Osteocyte (in vitro differentiated cells): ENCODE measurements around the gene SENP1. TPM values are rescaled to one million over a fixed set of nuclear protein-coding genes. Genes with fewer than 3 reads are reported as not detected.
A peak's percentile ranks its signal among the peaks of the same experiment; 100 is the strongest.

Source experiments
- DNase-seq: peaks from one replicate; pipeline ENCODE4 v3.0.0; 2021; ENCODE audit warnings: mixed read lengths; ENCODE audit not compliant: unreplicated experiment; ENCODE audit errors: extremely low spot score
- H3K27ac Mint-ChIP-seq: one replicate; pipeline ENCODE4 v1.8.0; 2021; ENCODE audit warnings: mild to moderate bottlenecking, mixed read lengths; ENCODE audit not compliant: unreplicated experiment
- H3K27me3 Mint-ChIP-seq: one replicate; pipeline ENCODE4 v1.8.0; 2021; ENCODE audit warnings: mixed read lengths; ENCODE audit not compliant: unreplicated experiment
- H3K36me3 Mint-ChIP-seq: one replicate; pipeline ENCODE4 v1.8.0; 2021; ENCODE audit warnings: mixed read lengths; ENCODE audit not compliant: unreplicated experiment
- H3K4me1 Mint-ChIP-seq: one replicate; pipeline ENCODE4 v1.8.0; 2021; ENCODE audit warnings: mixed read lengths; ENCODE audit not compliant: unreplicated experiment
- H3K4me3 Mint-ChIP-seq: one replicate; pipeline ENCODE4 v1.8.0; 2021; ENCODE audit warnings: mild to moderate bottlenecking, moderate library complexity, mixed read lengths; ENCODE audit not compliant: unreplicated experiment
- H3K9me3 Mint-ChIP-seq: one replicate; pipeline ENCODE4 v1.8.0; 2021; ENCODE audit warnings: mixed read lengths; ENCODE audit not compliant: unreplicated experiment
- total RNA-seq: library from RNA; stranded (reverse); gene quantifications from 2 replicates; pipeline ENCODE4 v1.2.1, GENCODE V29; 2021
- TF ChIP-seq, protein P1 (sequence below): fragments of 200-600 bp; sonication (generic); IDR thresholded peaks from 2 replicates; pipeline ENCODE4 v1.5.0; 2021; ENCODE audit warnings: antibody characterized with exemption, mild to moderate bottlenecking, moderate library complexity

Gene SENP1
- total RNA-seq, 1 donor from 2014 or later = 25.6 TPM

DNA sequence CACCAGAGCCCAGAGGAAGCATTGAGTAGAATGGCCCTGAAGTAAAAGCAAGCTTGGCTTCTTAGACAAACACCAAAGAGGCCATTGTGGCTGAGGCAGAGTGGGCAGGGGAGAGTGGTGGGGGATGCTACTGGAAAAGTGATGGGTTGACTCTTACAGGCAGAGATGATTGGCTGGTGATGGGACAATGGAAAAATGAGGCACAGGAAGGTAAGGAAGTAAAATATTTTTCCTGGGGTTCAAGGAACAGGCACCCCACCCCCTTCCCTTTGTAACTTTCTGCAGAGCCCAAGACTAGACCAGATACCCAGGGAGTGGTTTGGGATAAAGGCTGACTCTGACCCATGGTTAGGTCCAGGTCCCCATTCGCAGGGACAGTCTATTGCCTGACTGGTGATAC lies 66.7 kb downstream of the SENP1 start:
- no peak overlapping the region for H3K4me3 Mint-ChIP-seq
- peaks cover 4% of the 10 kb centered on the region for H3K36me3 Mint-ChIP-seq
- TF ChIP-seq, protein P1, sequence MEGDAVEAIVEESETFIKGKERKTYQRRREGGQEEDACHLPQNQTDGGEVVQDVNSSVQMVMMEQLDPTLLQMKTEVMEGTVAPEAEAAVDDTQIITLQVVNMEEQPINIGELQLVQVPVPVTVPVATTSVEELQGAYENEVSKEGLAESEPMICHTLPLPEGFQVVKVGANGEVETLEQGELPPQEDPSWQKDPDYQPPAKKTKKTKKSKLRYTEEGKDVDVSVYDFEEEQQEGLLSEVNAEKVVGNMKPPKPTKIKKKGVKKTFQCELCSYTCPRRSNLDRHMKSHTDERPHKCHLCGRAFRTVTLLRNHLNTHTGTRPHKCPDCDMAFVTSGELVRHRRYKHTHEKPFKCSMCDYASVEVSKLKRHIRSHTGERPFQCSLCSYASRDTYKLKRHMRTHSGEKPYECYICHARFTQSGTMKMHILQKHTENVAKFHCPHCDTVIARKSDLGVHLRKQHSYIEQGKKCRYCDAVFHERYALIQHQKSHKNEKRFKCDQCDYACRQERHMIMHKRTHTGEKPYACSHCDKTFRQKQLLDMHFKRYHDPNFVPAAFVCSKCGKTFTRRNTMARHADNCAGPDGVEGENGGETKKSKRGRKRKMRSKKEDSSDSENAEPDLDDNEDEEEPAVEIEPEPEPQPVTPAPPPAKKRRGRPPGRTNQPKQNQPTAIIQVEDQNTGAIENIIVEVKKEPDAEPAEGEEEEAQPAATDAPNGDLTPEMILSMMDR = no peak
- H3K27me3 Mint-ChIP-seq = no peaks in the 10 kb centered on the region
- H3K9me3 Mint-ChIP-seq = no peaks in the 10 kb centered on the region
- no peak overlapping the region for H3K27ac Mint-ChIP-seq
- DNase-seq = no peak
- peaks cover 15% of the 10 kb centered on the region for H3K4me1 Mint-ChIP-seq

DNA sequence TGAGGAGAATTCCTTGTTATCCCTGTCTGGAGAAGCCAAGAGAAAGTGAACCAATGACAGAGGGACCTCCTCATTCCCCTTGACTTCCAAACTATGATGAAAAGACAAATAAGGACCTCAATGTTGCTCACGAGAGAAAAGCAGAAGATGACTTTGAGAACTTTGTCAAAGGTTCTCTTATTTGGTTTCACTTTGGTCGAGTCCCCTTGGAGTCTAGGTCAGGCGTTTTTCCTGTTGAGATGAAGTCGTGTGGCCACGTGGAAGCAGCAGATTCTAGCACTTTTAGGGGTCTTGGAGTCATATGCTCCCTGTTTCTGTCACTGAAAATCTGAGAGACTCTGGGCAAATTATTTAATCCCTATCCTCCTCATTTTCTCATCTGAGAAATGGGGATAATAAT lies 67.8 kb downstream of the SENP1 start:
- peaks cover under 1% of the 10 kb centered on the region for H3K36me3 Mint-ChIP-seq
- H3K9me3 Mint-ChIP-seq = no peaks in the 10 kb centered on the region
- DNase-seq = peak; percentile 15
- H3K4me3 Mint-ChIP-seq = no peak overlapping the region
- H3K27me3 Mint-ChIP-seq = no peaks in the 10 kb centered on the region
- peaks cover 15% of the 10 kb centered on the region for H3K4me1 Mint-ChIP-seq
- TF ChIP-seq, protein P1 = no peak
- H3K27ac Mint-ChIP-seq = peak overlapping the region; percentile 69

DNA sequence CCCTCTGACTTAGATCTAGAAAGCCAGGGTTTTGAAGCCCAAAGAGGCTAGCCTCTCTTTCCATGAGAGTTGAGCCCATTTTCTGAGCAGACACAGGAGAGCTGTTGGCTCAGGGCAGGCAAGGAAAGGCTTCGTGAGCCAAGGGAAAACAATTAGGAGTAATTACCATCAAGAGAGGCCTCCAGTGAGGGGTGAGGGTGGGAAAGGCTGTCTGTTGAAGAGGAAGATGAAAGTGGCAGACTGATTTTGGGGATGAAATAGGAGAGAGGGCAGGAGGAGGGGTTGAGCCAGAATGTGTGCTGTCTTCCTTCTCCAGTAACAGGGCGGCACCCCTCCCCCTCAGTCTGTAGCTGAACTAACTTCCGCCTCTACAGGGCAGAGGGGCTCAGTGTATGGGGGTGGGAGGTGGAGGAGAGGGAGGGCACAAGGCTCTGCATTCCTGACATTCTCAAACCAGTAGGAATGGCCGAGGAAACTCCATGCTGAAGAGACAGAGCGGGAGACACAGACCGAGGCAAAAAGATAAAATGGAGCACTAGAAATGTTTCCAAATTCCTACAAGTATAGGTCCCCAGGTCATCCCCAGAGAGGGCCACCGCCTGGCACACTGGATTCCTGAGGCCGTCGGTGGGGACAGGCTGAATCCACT lies 68.5 kb downstream of the SENP1 start:
- Mint-ChIP-seq H3K4me3 (peak overlapping the region; percentile 49), H3K27me3 (no peaks in the 10 kb centered on the region), H3K27ac (peak overlapping the region; percentile 69), H3K9me3 (no peaks in the 10 kb centered on the region), H3K36me3 (no peaks in the 10 kb centered on the region), H3K4me1 (peaks cover 15% of the 10 kb centered on the region)
- DNase-seq = peak; percentile 85
- TF ChIP-seq, protein P1 = no peak

DNA sequence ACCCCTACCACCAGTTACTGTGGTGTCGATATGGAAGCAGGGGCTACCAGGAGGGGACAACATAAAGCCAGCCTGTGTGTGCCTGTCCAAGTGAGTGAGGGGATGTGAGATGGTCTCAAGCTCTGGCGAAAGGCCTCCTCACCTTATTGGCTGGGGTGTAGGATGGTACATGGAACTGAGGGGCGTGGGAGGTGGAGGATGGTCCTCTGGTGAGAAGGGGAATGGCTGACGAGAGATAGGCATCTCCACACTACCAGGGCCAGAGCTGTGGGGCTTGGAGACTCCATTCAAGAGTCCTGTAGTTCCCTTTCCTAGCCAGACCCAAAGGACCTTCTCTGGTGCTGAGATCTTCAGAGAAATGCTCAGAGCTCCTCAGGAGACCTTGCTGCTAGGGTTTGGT lies 69.1 kb downstream of the SENP1 start:
- Mint-ChIP-seq H3K27me3 (no peaks in the 10 kb centered on the region), H3K4me1 (peaks cover 15% of the 10 kb centered on the region), H3K36me3 (no peaks in the 10 kb centered on the region), H3K4me3 (peak overlapping the region; percentile 49), H3K27ac (peak overlapping the region; percentile 69), H3K9me3 (no peaks in the 10 kb centered on the region)
- TF ChIP-seq, protein P1 = no peak
- peak; percentile 53 for DNase-seq

DNA sequence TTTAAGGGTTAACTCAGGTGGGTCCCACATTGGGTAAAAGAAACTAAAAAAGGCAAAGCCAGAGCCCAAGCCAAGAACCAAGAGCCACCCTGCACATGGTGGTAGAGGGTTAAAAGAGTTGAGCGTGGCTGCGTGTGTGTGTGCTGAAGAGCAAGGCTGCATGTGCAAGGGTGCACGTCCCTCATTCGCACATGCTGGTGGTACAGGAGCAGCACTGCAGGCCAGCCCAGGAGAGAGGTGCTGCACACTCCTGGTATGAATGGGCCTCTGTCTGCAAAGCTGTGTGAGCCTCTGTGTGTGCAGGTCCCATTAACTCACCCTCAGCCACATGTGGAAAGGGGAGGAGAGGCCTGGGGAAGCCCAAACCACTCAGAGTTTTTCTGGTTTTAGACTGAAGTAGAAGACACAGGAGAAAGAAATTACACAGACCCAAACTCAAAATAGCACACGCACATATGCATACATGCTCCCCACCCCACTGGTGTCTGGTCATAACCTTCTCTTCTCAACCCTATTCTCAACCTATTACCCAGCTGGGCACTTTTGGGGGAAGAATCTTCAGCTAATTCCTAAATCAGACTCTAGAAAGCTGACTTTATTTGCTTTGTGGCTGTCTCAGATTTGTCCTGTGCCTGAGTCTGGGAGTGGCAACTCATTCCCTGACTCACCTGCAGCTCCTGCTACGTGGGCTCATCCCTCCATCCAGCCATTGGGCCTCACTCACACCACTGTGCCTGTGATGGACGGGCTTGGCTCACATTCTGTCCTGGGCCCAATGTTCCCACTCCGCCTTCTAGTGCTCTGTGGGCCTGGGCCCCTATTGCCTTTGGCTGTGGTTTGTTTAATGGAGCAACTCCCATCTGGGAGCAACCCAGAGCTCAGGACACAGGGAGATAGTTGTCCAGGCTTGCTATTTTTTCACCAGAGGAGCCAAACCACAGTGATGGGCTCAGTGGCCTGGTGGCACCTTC lies 70.8 kb downstream of the SENP1 start:
- no peaks in the 10 kb centered on the region for H3K27me3 Mint-ChIP-seq
- no peaks in the 10 kb centered on the region for H3K36me3 Mint-ChIP-seq
- H3K4me3 Mint-ChIP-seq = no peak overlapping the region
- TF ChIP-seq, protein P1 = no peak
- no peak overlapping the region for H3K27ac Mint-ChIP-seq
- peaks cover 15% of the 10 kb centered on the region for H3K4me1 Mint-ChIP-seq
- no peaks in the 10 kb centered on the region for H3K9me3 Mint-ChIP-seq
- DNase-seq = peak; percentile 81
